Measurements from ENCODE around the gene HK1. TPM values are rescaled to one million over a fixed set of nuclear protein-coding genes. Genes with fewer than 3 reads are reported as not detected.

HK1 gene
- total RNA-seq, 1 donor from 2014 or later = 88.8 TPM

- peaks cover 41% of the 10 kb centered on the region for H3K4me1 Mint-ChIP-seq
- H3K36me3 Mint-ChIP-seq (ENCODE audit: low read depth) = no peaks in the 10 kb centered on the region
- no peak for DNase-seq (ENCODE audit: low read depth, low spot score)
- H3K9me3 Mint-ChIP-seq = no peaks in the 10 kb centered on the region
- no peak overlapping the region for H3K4me3 Mint-ChIP-seq
- no peaks in the 10 kb centered on the region for H3K27me3 Mint-ChIP-seq (ENCODE audit: low read depth)
- TF ChIP-seq CTCF (conservative IDR thresholded peaks at IDR 0.05) = no peak
- peak overlapping the region; percentile 72 for H3K27ac Mint-ChIP-seq (ENCODE audit: unreplicated experiment)
Observed at GRCh38 chr10:69338547-69339450, 60.5 kb downstream of the HK1 start.

- no peaks in the 10 kb centered on the region for H3K9me3 Mint-ChIP-seq
- H3K4me1 Mint-ChIP-seq = peaks cover 55% of the 10 kb centered on the region
- peaks cover 7% of the 10 kb centered on the region for H3K36me3 Mint-ChIP-seq (ENCODE audit: low read depth)
- H3K27ac Mint-ChIP-seq (ENCODE audit: unreplicated experiment) = peak overlapping the region; percentile 8
- no peaks in the 10 kb centered on the region for H3K27me3 Mint-ChIP-seq (ENCODE audit: low read depth)
- DNase-seq (ENCODE audit: low read depth, low spot score) = no peak
- no peak for TF ChIP-seq CTCF (conservative IDR thresholded peaks at IDR 0.05)
- no peak overlapping the region for H3K4me3 Mint-ChIP-seq
Observed at GRCh38 chr10:69340695-69341094, 62.4 kb downstream of the HK1 start.

- Mint-ChIP-seq H3K27me3 (ENCODE audit: low read depth) (no peaks in the 10 kb centered on the region), H3K4me3 (no peak overlapping the region), H3K36me3 (ENCODE audit: low read depth) (peaks cover 7% of the 10 kb centered on the region), H3K9me3 (no peaks in the 10 kb centered on the region), H3K27ac (ENCODE audit: unreplicated experiment) (no peak overlapping the region), H3K4me1 (peaks cover 54% of the 10 kb centered on the region)
- TF ChIP-seq CTCF (conservative IDR thresholded peaks at IDR 0.05) = no peak
- no peak for DNase-seq (ENCODE audit: low read depth, low spot score)
Observed at GRCh38 chr10:69343905-69344304, 65.6 kb downstream of the HK1 start.

GRCh38 chr10:69344591-69345252 lies 66.4 kb downstream of the HK1 start:
- Mint-ChIP-seq H3K4me1 (peaks cover 50% of the 10 kb centered on the region), H3K4me3 (no peak overlapping the region), H3K27me3 (ENCODE audit: low read depth) (no peaks in the 10 kb centered on the region), H3K36me3 (ENCODE audit: low read depth) (peaks cover 7% of the 10 kb centered on the region), H3K27ac (ENCODE audit: unreplicated experiment) (peak overlapping the region; percentile 84), H3K9me3 (no peaks in the 10 kb centered on the region)
- TF ChIP-seq CTCF (conservative IDR thresholded peaks at IDR 0.05) = no peak
- no peak for DNase-seq (ENCODE audit: low read depth, low spot score)

GRCh38 chr10:69345402-69345801 lies 67.1 kb downstream of the HK1 start:
- H3K36me3 Mint-ChIP-seq (ENCODE audit: low read depth) = peaks cover 12% of the 10 kb centered on the region
- no peak for TF ChIP-seq CTCF (conservative IDR thresholded peaks at IDR 0.05)
- no peaks in the 10 kb centered on the region for H3K9me3 Mint-ChIP-seq
- peak overlapping the region; percentile 84 for H3K27ac Mint-ChIP-seq (ENCODE audit: unreplicated experiment)
- H3K4me3 Mint-ChIP-seq = no peak overlapping the region
- H3K4me1 Mint-ChIP-seq = peaks cover 48% of the 10 kb centered on the region
- H3K27me3 Mint-ChIP-seq (ENCODE audit: low read depth) = no peaks in the 10 kb centered on the region
- DNase-seq (ENCODE audit: low read depth, low spot score) = no peak

Measured in neural crest cell (in vitro differentiated cells).